ENCODE results near the gene WFDC9. TPM values are rescaled to one million over a fixed set of nuclear protein-coding genes. Genes with fewer than 3 reads are reported as not detected.
"Not testable (repeated sequence)": the region's sequence is repeated elsewhere in the genome, so short reads cannot be mapped to it uniquely, and the experiment has no call there.

WFDC9 gene
- not detected for total RNA-seq (ENCODE audit: unreplicated experiment)
- long read RNA-seq: 0 reads

DNA sequence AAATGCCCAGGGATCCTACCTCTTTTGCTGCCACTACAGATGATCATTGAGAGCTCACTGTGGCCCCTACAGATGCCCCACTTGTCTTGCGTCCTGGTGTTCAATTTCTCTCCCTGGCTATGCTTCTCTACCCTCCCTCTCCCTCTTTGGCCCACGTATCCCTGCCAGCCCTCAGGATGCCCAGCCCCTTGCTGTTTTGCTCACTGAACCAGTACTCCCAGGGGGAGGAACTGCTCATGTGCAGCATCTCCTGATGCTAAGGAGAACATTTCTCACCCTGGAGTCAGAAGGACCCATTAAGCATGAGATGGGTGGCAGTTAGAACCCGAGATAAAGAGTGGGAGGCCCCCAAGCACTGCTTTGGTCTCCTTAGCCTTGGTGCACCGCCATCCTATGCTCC lies at the start of gene WFDC9:
Gene WFDC9 (minus strand): TSS at position 101 of the 400 bp plus-strand sequence. CDS start 21,103 bp downstream, outside the sequence.
- Mint-ChIP-seq H3K9me3 (ENCODE audit: unreplicated experiment) (no peaks in the 10 kb centered on the region), H3K36me3 (ENCODE audit: low read depth, unreplicated experiment) (no peaks in the 10 kb centered on the region), H3K4me3 (ENCODE audit: unreplicated experiment) (no peak within 1 kb of the TSS), H3K4me1 (ENCODE audit: unreplicated experiment) (no peaks in the 10 kb centered on the region), H3K27ac (ENCODE audit: unreplicated experiment) (no peak within 1 kb of the TSS), H3K27me3 (ENCODE audit: unreplicated experiment) (no peaks in the 10 kb centered on the region)
- TF ChIP-seq, protein P1, sequence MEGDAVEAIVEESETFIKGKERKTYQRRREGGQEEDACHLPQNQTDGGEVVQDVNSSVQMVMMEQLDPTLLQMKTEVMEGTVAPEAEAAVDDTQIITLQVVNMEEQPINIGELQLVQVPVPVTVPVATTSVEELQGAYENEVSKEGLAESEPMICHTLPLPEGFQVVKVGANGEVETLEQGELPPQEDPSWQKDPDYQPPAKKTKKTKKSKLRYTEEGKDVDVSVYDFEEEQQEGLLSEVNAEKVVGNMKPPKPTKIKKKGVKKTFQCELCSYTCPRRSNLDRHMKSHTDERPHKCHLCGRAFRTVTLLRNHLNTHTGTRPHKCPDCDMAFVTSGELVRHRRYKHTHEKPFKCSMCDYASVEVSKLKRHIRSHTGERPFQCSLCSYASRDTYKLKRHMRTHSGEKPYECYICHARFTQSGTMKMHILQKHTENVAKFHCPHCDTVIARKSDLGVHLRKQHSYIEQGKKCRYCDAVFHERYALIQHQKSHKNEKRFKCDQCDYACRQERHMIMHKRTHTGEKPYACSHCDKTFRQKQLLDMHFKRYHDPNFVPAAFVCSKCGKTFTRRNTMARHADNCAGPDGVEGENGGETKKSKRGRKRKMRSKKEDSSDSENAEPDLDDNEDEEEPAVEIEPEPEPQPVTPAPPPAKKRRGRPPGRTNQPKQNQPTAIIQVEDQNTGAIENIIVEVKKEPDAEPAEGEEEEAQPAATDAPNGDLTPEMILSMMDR (IDR thresholded peaks at IDR 0.05; ENCODE audit: unreplicated experiment): no peak
- no peak for DNase-seq (ENCODE audit: low spot score)

DNA sequence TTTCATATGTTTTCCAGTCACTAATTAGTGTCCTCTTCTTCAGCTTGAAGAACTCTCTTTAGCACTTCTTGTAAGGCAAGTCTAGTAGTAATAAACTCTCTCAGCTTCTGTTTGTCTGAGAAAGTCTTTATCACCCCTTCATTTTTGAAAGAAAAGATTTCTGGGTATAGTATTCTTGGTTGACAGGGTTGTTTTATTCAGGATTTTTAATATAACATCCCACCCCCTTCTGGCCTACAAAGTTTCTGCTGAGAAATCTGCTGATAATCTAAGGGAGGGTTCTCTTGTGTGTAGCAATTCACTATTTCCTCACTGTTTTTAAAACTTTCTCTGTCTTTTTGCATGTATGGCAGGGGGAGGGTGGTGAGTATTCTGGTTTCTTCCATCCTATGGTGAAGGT lies 48.6 kb upstream of the WFDC9 start:
- Mint-ChIP-seq H3K36me3 (ENCODE audit: low read depth, unreplicated experiment) (no peaks in the 10 kb centered on the region), H3K27ac (ENCODE audit: unreplicated experiment) (no peak overlapping the region), H3K4me1 (ENCODE audit: unreplicated experiment) (no peaks in the 10 kb centered on the region), H3K9me3 (ENCODE audit: unreplicated experiment) (no peaks in the 10 kb centered on the region), H3K4me3 (ENCODE audit: unreplicated experiment) (no peak overlapping the region), H3K27me3 (ENCODE audit: unreplicated experiment) (peaks cover 4% of the 10 kb centered on the region)
- DNase-seq (ENCODE audit: low spot score): no peak
- TF ChIP-seq, protein P1 (IDR thresholded peaks at IDR 0.05; ENCODE audit: unreplicated experiment): no peak

DNA sequence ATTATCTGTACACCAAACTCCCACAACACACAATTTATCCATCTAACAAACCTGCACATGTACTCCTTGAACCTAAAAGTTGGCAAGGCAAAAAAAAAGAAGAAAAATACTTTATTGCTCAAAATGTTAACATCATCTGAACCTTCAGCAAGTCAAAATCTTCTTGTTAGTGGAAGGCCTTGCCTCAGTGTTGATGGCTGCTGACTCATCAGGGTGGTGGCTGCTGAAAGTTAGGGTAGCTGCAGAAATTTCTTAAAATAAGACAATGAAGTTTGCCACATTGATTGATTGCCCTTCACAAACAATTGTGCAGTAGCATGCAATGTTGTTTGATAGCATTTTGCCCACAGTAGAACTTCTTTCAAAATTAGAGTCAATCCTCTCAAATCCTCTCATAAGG lies 41.7 kb upstream of the WFDC9 start:
- no peak overlapping the region for H3K27ac Mint-ChIP-seq (ENCODE audit: unreplicated experiment)
- no peaks in the 10 kb centered on the region for H3K4me1 Mint-ChIP-seq (ENCODE audit: unreplicated experiment)
- H3K27me3 Mint-ChIP-seq (ENCODE audit: unreplicated experiment): no peaks in the 10 kb centered on the region
- no peaks in the 10 kb centered on the region for H3K9me3 Mint-ChIP-seq (ENCODE audit: unreplicated experiment)
- TF ChIP-seq, protein P1 (IDR thresholded peaks at IDR 0.05; ENCODE audit: unreplicated experiment): no peak
- DNase-seq (ENCODE audit: low spot score): no peak
- H3K4me3 Mint-ChIP-seq (ENCODE audit: unreplicated experiment): no peak overlapping the region
- H3K36me3 Mint-ChIP-seq (ENCODE audit: low read depth, unreplicated experiment): no peaks in the 10 kb centered on the region

DNA sequence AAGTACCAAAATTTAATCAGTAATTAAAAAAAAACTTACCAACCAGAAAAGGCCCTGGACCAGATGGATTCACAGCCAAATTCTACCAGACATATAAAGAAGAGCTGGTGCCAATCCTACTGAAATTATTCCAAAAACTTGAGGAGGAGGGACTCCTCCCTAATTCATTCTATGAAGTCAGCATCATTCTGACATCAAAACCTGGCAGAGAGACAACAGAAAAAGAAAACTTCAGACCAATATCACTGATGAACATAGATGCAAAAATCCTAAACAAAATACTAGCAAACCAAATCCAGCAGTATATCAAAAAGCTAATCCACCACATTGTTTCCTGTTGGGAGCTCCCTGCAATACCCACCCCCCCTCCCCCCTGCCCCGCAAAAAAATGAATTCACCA lies 39.1 kb upstream of the WFDC9 start, which contains the start of gene WFDC11:
Gene WFDC11 (minus strand): TSS at position 101 of the 400 bp plus-strand sequence. CDS start 19,639 bp downstream, outside the sequence.
- no peak within 1 kb of the TSS for H3K4me3 Mint-ChIP-seq (ENCODE audit: unreplicated experiment)
- H3K36me3 Mint-ChIP-seq (ENCODE audit: low read depth, unreplicated experiment): peaks cover 3% of the 10 kb centered on the region
- H3K27ac Mint-ChIP-seq (ENCODE audit: unreplicated experiment): no peak within 1 kb of the TSS
- TF ChIP-seq, protein P1 (IDR thresholded peaks at IDR 0.05; ENCODE audit: unreplicated experiment): no peak
- no peaks in the 10 kb centered on the region for H3K9me3 Mint-ChIP-seq (ENCODE audit: unreplicated experiment)
- DNase-seq (ENCODE audit: low spot score): no peak
- H3K27me3 Mint-ChIP-seq (ENCODE audit: unreplicated experiment): no peaks in the 10 kb centered on the region
- no peaks in the 10 kb centered on the region for H3K4me1 Mint-ChIP-seq (ENCODE audit: unreplicated experiment)

DNA sequence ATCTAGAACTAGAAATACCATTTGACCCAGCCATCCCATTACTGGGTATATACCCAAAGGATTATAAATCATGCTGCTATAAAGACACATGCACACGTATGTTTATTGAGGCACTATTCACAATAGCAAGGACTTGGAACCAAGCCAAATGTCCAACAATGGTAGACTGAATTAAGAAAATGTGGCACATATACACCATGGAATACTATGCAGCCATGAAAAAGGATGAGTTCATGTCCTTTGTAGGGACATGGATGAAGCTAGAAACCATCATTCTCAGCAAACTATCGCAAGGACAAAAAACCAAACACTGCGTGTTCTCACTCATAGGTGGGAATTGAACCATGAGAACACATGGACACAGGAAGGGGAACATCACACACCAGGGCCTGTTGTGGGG lies 26.0 kb upstream of the WFDC9 start:
- H3K4me3 Mint-ChIP-seq (ENCODE audit: unreplicated experiment); DNase-seq (ENCODE audit: low spot score); H3K27me3 Mint-ChIP-seq (ENCODE audit: unreplicated experiment); H3K36me3 Mint-ChIP-seq (ENCODE audit: low read depth, unreplicated experiment); H3K9me3 Mint-ChIP-seq (ENCODE audit: unreplicated experiment); H3K27ac Mint-ChIP-seq (ENCODE audit: unreplicated experiment): not testable (repeated sequence)
- peaks cover 18% of the 10 kb centered on the region for H3K4me1 Mint-ChIP-seq (ENCODE audit: unreplicated experiment)

DNA sequence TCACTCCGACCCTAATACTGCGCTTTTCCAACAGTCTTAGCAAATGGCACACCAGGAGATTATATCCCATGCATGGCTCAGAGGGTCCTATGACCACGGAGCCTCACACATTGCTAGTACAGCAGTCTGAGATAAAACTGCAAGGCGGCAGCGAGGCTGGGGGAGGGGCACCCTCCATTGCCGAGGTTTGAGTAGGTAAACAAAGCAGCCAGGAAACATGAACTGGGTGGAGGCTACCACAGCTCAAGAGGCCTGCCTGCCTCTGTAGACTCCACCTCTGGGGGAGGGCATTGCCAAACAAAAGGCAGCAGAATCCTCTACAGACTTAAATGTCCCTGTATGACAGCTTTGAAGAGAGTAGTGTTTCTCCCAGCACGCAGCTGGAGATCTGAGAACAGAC lies 20.6 kb upstream of the WFDC9 start:
- H3K4me1 Mint-ChIP-seq (ENCODE audit: unreplicated experiment): peaks cover 18% of the 10 kb centered on the region
- H3K27me3 Mint-ChIP-seq (ENCODE audit: unreplicated experiment); H3K9me3 Mint-ChIP-seq (ENCODE audit: unreplicated experiment); H3K4me3 Mint-ChIP-seq (ENCODE audit: unreplicated experiment); DNase-seq (ENCODE audit: low spot score); H3K27ac Mint-ChIP-seq (ENCODE audit: unreplicated experiment); H3K36me3 Mint-ChIP-seq (ENCODE audit: low read depth, unreplicated experiment): not testable (repeated sequence)

All from endothelial cell (in vitro differentiated cells).